K562 treated with DMSO at 1 percent for 12 hours (cell line): ENCODE results near the gene CBX1. TPM values are rescaled to one million over a fixed set of nuclear protein-coding genes. Genes with fewer than 3 reads are reported as not detected.

Experiments
- total RNA-seq: library from RNA; unstranded; fragments of 300-600 nt; gene quantifications from 2 replicates; pipeline ENCODE4 v1.2.3, GENCODE V29; 2022; ENCODE audit not compliant: insufficient read depth

Gene CBX1
- total RNA-seq: 25.3 and 53.0 TPM in 2 replicates

DNA sequence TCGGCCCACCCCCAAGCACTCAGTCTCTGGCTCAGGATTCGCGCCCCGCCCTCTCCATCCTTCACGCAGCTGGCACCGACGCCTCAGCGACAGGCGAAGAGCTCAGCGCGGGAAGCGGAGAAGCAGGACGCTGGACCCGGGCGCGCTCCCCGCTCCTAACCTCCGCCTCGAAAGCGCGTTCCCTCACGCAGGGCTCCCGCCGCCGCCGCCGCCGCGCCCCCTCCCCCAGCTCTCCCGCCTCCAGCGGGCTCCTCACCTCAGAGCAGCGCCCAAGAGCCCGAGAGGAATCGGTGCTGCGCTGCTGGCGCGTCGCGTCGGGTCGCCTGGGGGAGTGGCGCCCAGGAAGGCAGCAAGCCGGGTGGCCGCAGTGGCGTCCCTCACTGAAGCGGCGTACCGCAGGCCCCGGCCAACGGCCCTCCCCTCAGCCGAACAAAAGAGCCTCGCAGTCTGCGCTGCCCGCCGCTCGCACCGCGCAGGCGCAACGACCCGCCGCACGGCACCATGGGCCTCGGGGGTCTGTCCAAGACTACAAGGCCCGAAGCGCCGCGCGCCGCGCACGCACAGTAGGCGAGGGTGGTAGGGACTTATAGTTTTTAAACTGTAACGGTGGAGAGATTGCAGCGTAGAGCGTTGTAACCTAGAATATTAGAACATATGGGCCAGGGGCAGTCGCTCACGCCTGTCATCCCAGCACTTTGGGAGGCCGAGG lies at the start of gene CBX1:
CBX1 (minus strand) TSS at position 467 of the 709 bp plus-strand sequence. CDS start 24,474 bp downstream, outside the sequence.

GRCh38 chr17:48107137-48108055 lies 6.1 kb upstream of the CBX1 start, which contains the start of gene SNX11:
Gene SNX11 (plus strand): TSS chr17:48107766. CDS start chr17:48112044, 4,278 bp downstream.

GRCh38 chr17:48047741-48048383 lies 53.4 kb downstream of the CBX1 start, which contains the start of gene NFE2L1:
Gene NFE2L1 (plus strand): TSS chr17:48048359. CDS start chr17:48051119, 2,760 bp downstream.

DNA sequence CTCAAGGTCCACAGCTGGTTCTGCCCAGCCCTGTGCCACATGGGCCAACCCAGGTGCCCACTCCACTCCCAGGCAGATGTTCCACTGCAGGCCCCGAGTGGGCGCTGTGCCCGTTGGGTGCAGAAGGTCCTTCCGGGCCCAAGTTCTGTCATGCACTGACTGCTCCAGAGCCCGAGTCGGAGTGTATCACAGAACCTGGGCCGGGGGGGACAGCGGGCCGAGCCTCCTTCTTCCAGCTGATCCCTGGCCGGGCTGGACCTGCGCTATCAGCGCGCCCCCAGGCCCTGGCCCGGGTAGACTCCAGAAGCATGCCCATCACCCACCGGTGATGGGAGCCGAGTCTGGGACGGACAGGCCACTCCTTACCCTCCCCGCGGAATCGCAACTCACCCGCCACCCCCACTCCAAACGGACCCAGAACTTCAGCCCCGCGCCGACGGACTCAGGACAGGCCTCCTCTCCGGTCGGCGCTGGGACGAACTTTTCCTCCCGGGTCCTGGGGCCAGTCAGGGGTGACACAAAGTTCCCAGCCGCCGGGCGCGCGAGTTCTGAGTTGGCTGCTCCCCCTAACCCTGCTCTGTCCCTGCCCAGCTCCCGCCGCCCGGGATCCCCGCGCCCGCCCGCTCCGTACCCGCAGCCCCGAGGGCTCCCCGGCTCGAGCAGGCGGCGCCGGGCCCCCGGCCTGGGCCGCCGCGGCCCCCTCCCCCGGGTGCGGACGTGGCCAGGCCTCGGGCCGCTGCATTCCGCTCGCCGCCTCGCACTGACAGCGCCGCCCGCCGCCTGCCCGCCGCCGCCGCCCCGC lies 64.0 kb downstream of the CBX1 start, which contains the start of gene COPZ2:
COPZ2 (minus strand) TSS at position 762 of the 802 bp plus-strand sequence; CDS start at position 742, 20 bp downstream.

Other genes with a start within 250 kb of the CBX1 start
- 6.1 and 20.9 TPM in 2 replicates for gene SP2, start 205.2 kb downstream of the CBX1 start, total RNA-seq
- 6.7 and 11.2 TPM in 2 replicates for gene PNPO, start 159.9 kb downstream of the CBX1 start, total RNA-seq
- gene PRR15L, start 143.6 kb downstream of the CBX1 start, total RNA-seq: not detected in 2 replicates
- 109 and 156 TPM in 2 replicates for gene CDK5RAP3, start 130.4 kb downstream of the CBX1 start, total RNA-seq
- gene COPZ2, start 63.7 kb downstream of the CBX1 start, total RNA-seq: not detected in 2 replicates
- gene NFE2L1, start 53.1 kb downstream of the CBX1 start, total RNA-seq: 56.2 and 170 TPM in 2 replicates
- 17.0 and 33.1 TPM in 2 replicates for gene SNX11, start 6.3 kb upstream of the CBX1 start, total RNA-seq